Type B pancreatic cell (in vitro differentiated cells): ENCODE results near the gene RBM34. TPM values are rescaled to one million over a fixed set of nuclear protein-coding genes. Genes with fewer than 3 reads are reported as not detected.

ENCODE experiments used
- DNase-seq: peaks from one replicate; pipeline ENCODE4 v3.0.0; 2021; ENCODE audit warnings: mixed read lengths; ENCODE audit not compliant: unreplicated experiment; ENCODE audit errors: extremely low spot score
- H3K27ac Mint-ChIP-seq: 2 replicates; pipeline ENCODE4 v1.8.0; 2021; ENCODE audit warnings: mild to moderate bottlenecking, mixed read lengths
- H3K27me3 Mint-ChIP-seq: 2 replicates; pipeline ENCODE4 v1.8.0; 2021; ENCODE audit warnings: mixed read lengths
- H3K36me3 Mint-ChIP-seq: 2 replicates; pipeline ENCODE4 v1.8.0; 2021; ENCODE audit warnings: mixed read lengths
- H3K4me1 Mint-ChIP-seq: one replicate; pipeline ENCODE4 v1.8.0; 2021; ENCODE audit warnings: mixed read lengths; ENCODE audit not compliant: unreplicated experiment
- H3K4me3 Mint-ChIP-seq: 2 replicates; pipeline ENCODE4 v1.8.0; 2021; ENCODE audit warnings: mild to moderate bottlenecking, mixed read lengths
- H3K9me3 Mint-ChIP-seq: 2 replicates; pipeline ENCODE4 v1.8.0; 2021; ENCODE audit warnings: mixed read lengths
- total RNA-seq: library from RNA; stranded (reverse); gene quantifications from 2 replicates; pipeline ENCODE4 v1.2.1, GENCODE V29; 2021; ENCODE audit warnings: low replicate concordance
- TF ChIP-seq, protein P1 (sequence below): fragments of 200-600 bp; sonication (generic); conservative IDR thresholded peaks from 2 replicates; pipeline ENCODE4 v1.5.0; 2021; ENCODE audit warnings: antibody characterized with exemption, mild to moderate bottlenecking

The RBM34 gene
- total RNA-seq, 1 donor from 2014 or later = 74.9 TPM

DNA sequence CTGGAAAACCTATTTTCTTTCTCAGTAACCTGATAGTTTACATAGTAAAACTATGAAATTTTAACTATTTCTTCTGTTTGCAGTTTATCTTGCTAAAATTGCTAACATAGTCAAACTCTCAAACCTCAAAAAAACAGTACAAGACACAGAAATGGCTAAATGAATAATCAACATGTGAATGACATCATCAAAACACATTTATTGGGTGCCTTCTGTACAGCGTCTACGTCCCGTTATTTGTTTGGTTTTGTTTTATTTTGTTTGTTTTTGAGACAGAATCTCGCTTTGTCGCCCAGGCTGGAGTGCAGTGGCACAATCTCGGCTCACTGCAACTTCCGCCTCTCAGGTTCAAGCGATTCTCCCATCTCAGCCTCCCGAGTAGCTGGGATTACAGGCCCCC, 11.2 kb downstream of the RBM34 start:
- Mint-ChIP-seq H3K4me3 (no peak overlapping the region), H3K9me3 (no peaks in the 10 kb centered on the region), H3K27me3 (no peaks in the 10 kb centered on the region), H3K36me3 (peaks cover 24% of the 10 kb centered on the region), H3K27ac (no peak overlapping the region), H3K4me1 (no peaks in the 10 kb centered on the region)
- TF ChIP-seq, protein P1, sequence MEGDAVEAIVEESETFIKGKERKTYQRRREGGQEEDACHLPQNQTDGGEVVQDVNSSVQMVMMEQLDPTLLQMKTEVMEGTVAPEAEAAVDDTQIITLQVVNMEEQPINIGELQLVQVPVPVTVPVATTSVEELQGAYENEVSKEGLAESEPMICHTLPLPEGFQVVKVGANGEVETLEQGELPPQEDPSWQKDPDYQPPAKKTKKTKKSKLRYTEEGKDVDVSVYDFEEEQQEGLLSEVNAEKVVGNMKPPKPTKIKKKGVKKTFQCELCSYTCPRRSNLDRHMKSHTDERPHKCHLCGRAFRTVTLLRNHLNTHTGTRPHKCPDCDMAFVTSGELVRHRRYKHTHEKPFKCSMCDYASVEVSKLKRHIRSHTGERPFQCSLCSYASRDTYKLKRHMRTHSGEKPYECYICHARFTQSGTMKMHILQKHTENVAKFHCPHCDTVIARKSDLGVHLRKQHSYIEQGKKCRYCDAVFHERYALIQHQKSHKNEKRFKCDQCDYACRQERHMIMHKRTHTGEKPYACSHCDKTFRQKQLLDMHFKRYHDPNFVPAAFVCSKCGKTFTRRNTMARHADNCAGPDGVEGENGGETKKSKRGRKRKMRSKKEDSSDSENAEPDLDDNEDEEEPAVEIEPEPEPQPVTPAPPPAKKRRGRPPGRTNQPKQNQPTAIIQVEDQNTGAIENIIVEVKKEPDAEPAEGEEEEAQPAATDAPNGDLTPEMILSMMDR = no peak
- DNase-seq = no peak

DNA sequence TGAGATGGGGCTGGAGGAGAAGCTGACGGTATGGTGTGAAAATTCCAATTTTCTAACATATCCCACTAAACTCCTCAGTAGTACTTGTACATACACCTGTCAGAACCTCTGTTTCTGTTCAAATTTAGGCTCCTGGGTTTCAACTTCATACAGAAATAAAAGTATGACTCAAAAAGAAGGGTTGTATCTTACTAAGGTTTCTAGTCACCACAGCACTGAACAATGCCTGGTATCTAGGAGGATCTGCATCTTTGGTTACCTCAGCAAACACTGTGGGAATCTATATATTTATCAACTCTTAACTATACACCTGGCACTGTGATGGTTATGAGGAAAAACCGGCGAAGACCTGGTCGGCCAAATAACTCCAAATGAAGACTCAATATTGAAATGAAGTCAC, 13.8 kb downstream of the RBM34 start:
- Mint-ChIP-seq H3K27ac (no peak overlapping the region), H3K36me3 (peaks cover 20% of the 10 kb centered on the region), H3K27me3 (no peaks in the 10 kb centered on the region), H3K4me1 (no peaks in the 10 kb centered on the region), H3K9me3 (no peaks in the 10 kb centered on the region), H3K4me3 (no peak overlapping the region)
- DNase-seq = no peak
- TF ChIP-seq, protein P1 = no peak

DNA sequence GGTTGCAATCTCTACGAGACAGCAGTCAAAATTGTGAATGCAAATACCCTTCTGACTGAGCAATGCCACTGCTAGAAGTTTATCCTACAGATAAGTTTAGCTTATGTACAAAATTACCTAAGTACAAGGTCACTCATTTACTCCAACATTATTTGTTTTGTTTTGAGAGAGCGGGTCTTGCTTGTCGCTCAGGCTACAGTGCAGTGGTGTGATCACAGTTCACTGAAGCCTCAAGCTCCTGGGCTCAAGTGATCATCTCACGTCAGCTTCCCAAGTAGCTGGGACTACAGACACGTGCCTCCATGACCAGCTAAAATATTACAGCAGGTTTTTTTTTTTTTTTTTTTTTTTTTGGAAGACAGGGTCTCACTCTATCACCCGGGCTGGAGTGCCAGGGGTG, 15.4 kb downstream of the RBM34 start:
- peaks cover 18% of the 10 kb centered on the region for H3K36me3 Mint-ChIP-seq
- no peaks in the 10 kb centered on the region for H3K4me1 Mint-ChIP-seq
- H3K9me3 Mint-ChIP-seq = no peaks in the 10 kb centered on the region

DNA sequence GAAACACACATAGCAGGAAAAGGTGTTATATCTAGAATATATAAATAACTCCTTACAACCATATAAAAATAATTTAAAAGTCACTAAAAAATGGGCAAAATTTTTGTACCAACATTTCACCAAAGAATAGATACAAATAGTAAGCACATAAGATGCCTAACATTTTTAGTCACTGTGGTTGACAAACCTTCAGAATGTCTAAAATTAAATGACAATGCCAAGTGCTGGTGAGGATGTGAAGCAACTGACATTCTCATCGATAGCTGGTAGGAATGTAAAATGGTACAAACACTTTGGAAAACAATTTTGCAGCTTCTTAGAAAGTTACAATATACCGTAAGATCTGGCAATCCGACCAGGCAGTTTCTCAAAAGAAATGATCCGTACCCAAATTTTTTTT, 18.1 kb downstream of the RBM34 start:
- peaks cover 17% of the 10 kb centered on the region for H3K36me3 Mint-ChIP-seq

More for the DNA sequence above, 15.4 kb downstream of the RBM34 start:
- Mint-ChIP-seq H3K4me3 (no peak overlapping the region), H3K27ac (no peak overlapping the region), H3K27me3 (no peaks in the 10 kb centered on the region)
- DNase-seq = no peak
- TF ChIP-seq, protein P1 = no peak

DNA sequence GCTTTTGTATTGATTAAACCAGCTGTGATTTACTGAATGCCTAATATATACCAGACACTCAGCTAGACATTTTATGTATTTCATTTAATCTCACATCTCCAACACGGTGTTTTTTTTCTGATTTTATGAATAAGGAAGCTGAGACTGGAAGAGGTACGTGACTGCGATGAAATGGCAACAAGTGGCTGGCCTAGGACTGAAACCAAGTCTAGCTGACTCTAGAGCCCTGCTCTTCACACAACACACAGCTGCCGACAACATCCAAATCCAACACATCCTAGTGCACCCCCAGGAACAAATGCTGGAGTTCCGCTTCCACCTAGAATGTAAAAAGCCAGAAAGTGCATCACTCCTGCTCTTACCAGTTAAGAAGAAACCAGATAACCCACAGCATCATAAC, 21.7 kb downstream of the RBM34 start:
- H3K4me1 Mint-ChIP-seq = no peaks in the 10 kb centered on the region
- peaks cover 29% of the 10 kb centered on the region for H3K36me3 Mint-ChIP-seq
- H3K9me3 Mint-ChIP-seq = no peaks in the 10 kb centered on the region
- DNase-seq = no peak
- no peaks in the 10 kb centered on the region for H3K27me3 Mint-ChIP-seq
- no peak overlapping the region for H3K27ac Mint-ChIP-seq
- TF ChIP-seq, protein P1 = no peak
- no peak overlapping the region for H3K4me3 Mint-ChIP-seq

More for the DNA sequence above, 18.1 kb downstream of the RBM34 start:
- H3K27ac Mint-ChIP-seq = no peak overlapping the region
- TF ChIP-seq, protein P1 = no peak
- no peaks in the 10 kb centered on the region for H3K4me1 Mint-ChIP-seq
- no peaks in the 10 kb centered on the region for H3K9me3 Mint-ChIP-seq
- no peak overlapping the region for H3K4me3 Mint-ChIP-seq
- H3K27me3 Mint-ChIP-seq = no peaks in the 10 kb centered on the region
- no peak for DNase-seq

DNA sequence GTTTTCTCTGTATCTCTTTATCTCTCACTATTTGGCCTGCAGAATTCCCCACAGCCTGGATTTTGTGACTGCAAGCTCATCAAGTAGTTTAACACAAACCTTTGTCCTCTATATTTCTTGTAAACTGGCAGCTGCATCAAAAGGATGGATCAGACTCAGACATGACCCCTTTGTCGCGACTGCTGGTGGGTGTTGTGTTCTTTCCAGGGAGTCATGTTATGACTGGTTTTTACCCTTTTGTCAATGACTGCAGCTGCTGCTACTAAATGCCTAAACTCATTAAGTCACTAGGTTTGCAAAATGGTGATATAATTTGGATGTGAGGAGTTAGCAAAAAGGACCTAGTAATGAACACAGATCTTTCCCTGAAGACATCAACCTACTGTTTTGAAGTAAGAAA, 22.2 kb downstream of the RBM34 start:
- peaks cover 29% of the 10 kb centered on the region for H3K36me3 Mint-ChIP-seq
- TF ChIP-seq, protein P1 = no peak
- no peaks in the 10 kb centered on the region for H3K27me3 Mint-ChIP-seq
- no peaks in the 10 kb centered on the region for H3K9me3 Mint-ChIP-seq
- no peak overlapping the region for H3K4me3 Mint-ChIP-seq
- H3K4me1 Mint-ChIP-seq = no peaks in the 10 kb centered on the region
- no peak for DNase-seq
- H3K27ac Mint-ChIP-seq = no peak overlapping the region
